GM23338 (cell line): ENCODE data around the gene AP3S1.

Experiments
- NANOG ChIP-seq: IDR thresholded peaks from 2 replicates; pipeline ENCODE4 v1.6.1; 2016; ENCODE audit warnings: antibody characterized with exemption, borderline replicate concordance
- POLR2AphosphoS5 ChIP-seq: IDR thresholded peaks from 2 replicates; pipeline ENCODE4 v1.6.1; 2016; ENCODE audit warnings: antibody characterized with exemption, low read depth
- ZNF114 ChIP-seq: fragments of 250-450 bp; sonication (Bioruptor Pico); IDR thresholded peaks from 2 replicates; pipeline ENCODE4 v1.5.0; 2020; ENCODE audit warnings: mild to moderate bottlenecking, moderate library complexity
- TF ChIP-seq, protein P1 (sequence below), 2 experiments: fragments of 200-600 bp in 1 of 2; sonication (generic) in 1 of 2; conservative IDR thresholded peaks; 2 replicates each; pipeline versions ENCODE4 v1.5.1 to v1.6.1; 2016 to 2017; ENCODE audit warnings: antibody characterized with exemption in 2 of 2, low read depth in 2 of 2, mild to moderate bottlenecking in 2 of 2, moderate library complexity in 1 of 2
- TF ChIP-seq, protein P2 (sequence below): IDR thresholded peaks from one replicate; pipeline ENCODE4 v1.6.1; 2018; ENCODE audit warnings: antibody characterized with exemption; ENCODE audit not compliant: unreplicated experiment

DNA sequence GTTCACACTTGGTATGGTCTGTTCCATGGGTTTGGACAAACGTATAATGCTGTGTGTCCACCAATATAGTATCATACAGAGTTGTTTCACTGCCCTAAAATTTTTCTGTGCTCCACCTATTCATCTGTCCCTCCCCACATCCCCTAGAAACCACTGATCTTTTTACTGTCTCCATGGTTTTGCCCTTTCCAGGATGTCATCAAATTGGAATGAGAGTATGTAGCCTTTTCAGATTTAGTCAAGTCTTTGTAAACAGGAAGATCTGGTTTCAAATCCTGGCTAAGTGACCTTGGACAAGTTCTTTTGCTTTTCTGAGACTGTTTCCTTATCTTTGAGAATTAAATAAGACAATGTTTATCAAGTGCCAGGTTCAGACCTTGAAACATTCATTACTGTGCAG lies 107.4 kb downstream of the AP3S1 start:
- TF ChIP-seq, protein P1, sequence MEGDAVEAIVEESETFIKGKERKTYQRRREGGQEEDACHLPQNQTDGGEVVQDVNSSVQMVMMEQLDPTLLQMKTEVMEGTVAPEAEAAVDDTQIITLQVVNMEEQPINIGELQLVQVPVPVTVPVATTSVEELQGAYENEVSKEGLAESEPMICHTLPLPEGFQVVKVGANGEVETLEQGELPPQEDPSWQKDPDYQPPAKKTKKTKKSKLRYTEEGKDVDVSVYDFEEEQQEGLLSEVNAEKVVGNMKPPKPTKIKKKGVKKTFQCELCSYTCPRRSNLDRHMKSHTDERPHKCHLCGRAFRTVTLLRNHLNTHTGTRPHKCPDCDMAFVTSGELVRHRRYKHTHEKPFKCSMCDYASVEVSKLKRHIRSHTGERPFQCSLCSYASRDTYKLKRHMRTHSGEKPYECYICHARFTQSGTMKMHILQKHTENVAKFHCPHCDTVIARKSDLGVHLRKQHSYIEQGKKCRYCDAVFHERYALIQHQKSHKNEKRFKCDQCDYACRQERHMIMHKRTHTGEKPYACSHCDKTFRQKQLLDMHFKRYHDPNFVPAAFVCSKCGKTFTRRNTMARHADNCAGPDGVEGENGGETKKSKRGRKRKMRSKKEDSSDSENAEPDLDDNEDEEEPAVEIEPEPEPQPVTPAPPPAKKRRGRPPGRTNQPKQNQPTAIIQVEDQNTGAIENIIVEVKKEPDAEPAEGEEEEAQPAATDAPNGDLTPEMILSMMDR (conservative IDR thresholded peaks at IDR 0.05; ENCODE audit: low read depth in 2 of 2), result no peak
- TF ChIP-seq POLR2AphosphoS5 (no peak), NANOG (no peak), ZNF114 (CRISPR knock-in tag) (no peak)
- TF ChIP-seq, protein P2, sequence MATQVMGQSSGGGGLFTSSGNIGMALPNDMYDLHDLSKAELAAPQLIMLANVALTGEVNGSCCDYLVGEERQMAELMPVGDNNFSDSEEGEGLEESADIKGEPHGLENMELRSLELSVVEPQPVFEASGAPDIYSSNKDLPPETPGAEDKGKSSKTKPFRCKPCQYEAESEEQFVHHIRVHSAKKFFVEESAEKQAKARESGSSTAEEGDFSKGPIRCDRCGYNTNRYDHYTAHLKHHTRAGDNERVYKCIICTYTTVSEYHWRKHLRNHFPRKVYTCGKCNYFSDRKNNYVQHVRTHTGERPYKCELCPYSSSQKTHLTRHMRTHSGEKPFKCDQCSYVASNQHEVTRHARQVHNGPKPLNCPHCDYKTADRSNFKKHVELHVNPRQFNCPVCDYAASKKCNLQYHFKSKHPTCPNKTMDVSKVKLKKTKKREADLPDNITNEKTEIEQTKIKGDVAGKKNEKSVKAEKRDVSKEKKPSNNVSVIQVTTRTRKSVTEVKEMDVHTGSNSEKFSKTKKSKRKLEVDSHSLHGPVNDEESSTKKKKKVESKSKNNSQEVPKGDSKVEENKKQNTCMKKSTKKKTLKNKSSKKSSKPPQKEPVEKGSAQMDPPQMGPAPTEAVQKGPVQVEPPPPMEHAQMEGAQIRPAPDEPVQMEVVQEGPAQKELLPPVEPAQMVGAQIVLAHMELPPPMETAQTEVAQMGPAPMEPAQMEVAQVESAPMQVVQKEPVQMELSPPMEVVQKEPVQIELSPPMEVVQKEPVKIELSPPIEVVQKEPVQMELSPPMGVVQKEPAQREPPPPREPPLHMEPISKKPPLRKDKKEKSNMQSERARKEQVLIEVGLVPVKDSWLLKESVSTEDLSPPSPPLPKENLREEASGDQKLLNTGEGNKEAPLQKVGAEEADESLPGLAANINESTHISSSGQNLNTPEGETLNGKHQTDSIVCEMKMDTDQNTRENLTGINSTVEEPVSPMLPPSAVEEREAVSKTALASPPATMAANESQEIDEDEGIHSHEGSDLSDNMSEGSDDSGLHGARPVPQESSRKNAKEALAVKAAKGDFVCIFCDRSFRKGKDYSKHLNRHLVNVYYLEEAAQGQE, result no peak
